Measurements from ENCODE around the gene SETD2. TPM values are rescaled to one million over a fixed set of nuclear protein-coding genes. Genes with fewer than 3 reads are reported as not detected.

SETD2 gene
- total and polyA plus RNA-seq, 8 donors, result 9.3 to 96.2 (median 66.4) TPM

DNA sequence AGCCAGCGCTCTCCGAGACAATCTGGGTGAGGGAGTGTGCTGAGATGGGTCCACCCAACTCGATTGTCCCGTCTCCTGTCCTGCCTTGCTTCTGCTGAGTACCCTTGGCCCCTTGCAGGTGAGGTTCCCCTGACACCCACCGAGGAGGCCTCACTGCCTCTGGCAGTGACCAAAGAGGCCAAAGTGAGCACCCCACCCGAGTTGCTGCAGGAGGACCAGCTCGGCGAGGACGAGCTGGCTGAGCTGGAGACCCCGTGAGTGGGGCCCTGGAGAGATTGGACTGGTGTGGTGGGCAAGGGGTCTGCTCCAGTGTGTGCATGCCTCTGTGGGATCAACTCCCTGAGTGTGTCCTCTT is 160.9 kb downstream of the SETD2 start:
- Histone ChIP-seq H3K36me3 (peaks cover 76 to 100% (median 97%) of the 10 kb centered on the region in 4 donors), H3K27me3 (no peaks in the 10 kb centered on the region), H3K4me1 (peaks cover 0 to 8% (median 4%) of the 10 kb centered on the region in 4 donors), H3K27ac (no peak overlapping the region), H3K9me3 (no peaks in the 10 kb centered on the region), H3K4me3 (no peak overlapping the region)
- intact Hi-C loops (cut with DNase I; ENCODE audit: low total_unique reads), result no loop called here
- 91 to 96% (median 92%) methylated on average over 6 to 10 of the region's 10 CpGs for WGBS, 5 donors
- TF ChIP-seq POLR2A (IDR thresholded peaks at IDR 0.05), result no peak
- no peak for TF ChIP-seq EP300 (IDR thresholded peaks at IDR 0.05)
- TF ChIP-seq POLR2AphosphoS5 (IDR thresholded peaks at IDR 0.05), result no peak
- no peak for DNase-seq

DNA sequence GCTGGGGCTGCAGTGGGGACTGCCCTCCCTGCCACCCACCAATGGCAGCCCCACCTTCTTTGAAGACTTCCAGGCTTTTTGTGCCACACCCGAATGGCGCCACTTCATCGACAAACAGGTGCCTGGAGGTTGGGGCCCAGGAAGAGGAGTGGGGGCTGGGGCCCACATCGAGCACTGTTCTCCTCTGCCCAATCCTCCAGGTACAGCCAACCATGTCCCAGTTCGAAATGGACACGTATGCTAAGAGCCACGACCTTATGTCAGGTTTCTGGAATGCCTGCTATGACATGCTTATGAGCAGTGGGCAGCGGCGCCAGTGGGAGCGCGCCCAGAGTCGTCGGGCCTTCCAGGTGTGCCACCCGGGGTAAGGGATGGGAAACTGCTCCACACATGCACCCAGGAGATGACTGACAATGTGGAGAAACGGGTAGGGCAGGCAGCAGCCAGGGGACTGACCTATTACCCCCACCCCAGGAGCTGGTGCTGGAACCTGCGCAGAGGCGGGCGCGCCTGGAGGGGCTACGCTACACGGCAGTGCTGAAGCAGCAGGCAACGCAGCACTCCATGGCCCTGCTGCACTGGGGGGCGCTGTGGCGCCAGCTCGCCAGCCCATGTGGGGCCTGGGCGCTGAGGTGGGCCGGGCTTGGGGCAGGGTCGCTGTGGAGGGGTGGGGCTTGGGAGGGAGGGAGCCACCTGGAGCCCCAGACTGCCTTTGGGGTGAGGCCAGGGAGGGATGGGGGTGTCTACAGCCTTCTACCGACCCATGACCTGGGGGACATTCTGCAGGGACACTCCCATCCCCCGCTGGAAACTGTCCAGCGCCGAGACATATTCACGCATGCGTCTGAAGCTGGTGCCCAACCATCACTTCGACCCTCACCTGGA is 161.5 kb downstream of the SETD2 start:
- Histone ChIP-seq H3K4me3 (no peak overlapping the region), H3K4me1 (peaks cover 0 to 9% (median 4%) of the 10 kb centered on the region in 4 donors), H3K27ac (no peak overlapping the region), H3K27me3 (no peaks in the 10 kb centered on the region), H3K36me3 (peaks cover 76 to 100% (median 94%) of the 10 kb centered on the region in 4 donors), H3K9me3 (no peaks in the 10 kb centered on the region)
- no peak for DNase-seq
- 77 to 84% (median 82%) methylated on average over 14 to 35 of the region's 35 CpGs for WGBS, 5 donors
- no peak for TF ChIP-seq POLR2AphosphoS5 (IDR thresholded peaks at IDR 0.05)
- no peak for TF ChIP-seq EP300 (IDR thresholded peaks at IDR 0.05)
- no peak for TF ChIP-seq POLR2A (IDR thresholded peaks at IDR 0.05)
- TF ChIP-seq, protein P1, sequence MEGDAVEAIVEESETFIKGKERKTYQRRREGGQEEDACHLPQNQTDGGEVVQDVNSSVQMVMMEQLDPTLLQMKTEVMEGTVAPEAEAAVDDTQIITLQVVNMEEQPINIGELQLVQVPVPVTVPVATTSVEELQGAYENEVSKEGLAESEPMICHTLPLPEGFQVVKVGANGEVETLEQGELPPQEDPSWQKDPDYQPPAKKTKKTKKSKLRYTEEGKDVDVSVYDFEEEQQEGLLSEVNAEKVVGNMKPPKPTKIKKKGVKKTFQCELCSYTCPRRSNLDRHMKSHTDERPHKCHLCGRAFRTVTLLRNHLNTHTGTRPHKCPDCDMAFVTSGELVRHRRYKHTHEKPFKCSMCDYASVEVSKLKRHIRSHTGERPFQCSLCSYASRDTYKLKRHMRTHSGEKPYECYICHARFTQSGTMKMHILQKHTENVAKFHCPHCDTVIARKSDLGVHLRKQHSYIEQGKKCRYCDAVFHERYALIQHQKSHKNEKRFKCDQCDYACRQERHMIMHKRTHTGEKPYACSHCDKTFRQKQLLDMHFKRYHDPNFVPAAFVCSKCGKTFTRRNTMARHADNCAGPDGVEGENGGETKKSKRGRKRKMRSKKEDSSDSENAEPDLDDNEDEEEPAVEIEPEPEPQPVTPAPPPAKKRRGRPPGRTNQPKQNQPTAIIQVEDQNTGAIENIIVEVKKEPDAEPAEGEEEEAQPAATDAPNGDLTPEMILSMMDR (IDR thresholded peaks at IDR 0.05), result no peak
- intact Hi-C loops (cut with DNase I; ENCODE audit: low total_unique reads), result no loop called here

DNA sequence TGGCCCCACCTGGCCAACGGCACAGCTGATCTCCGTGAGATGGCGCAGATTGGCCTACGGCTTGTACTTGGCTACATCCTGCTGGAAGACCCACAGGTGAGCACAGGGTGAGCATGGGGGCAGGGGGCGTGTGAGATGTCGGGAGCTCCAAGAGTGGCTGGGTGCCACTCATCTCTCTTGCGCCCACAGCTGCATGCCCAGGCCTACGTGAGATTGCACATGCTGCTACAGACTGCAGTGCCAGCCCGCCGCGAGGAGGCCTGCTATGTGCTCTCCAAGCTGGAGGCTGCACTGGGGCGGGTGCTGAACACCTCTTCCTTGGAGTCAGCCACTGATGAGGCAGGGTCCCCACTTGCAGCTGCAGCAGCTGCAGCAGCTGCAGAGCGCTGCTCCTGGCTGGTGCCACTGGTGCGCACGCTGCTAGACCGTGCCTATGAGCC is 162.2 kb downstream of the SETD2 start:
- Histone ChIP-seq H3K36me3 (peaks cover 74 to 100% (median 91%) of the 10 kb centered on the region in 4 donors), H3K9me3 (no peaks in the 10 kb centered on the region), H3K4me3 (no peak overlapping the region), H3K27ac (no peak overlapping the region), H3K4me1 (peaks cover 0 to 9% (median 4%) of the 10 kb centered on the region in 4 donors), H3K27me3 (no peaks in the 10 kb centered on the region)
- intact Hi-C loops (cut with DNase I; ENCODE audit: low total_unique reads), result no loop called here
- TF ChIP-seq, protein P1 (IDR thresholded peaks at IDR 0.05), result no peak
- TF ChIP-seq POLR2A (IDR thresholded peaks at IDR 0.05), result no peak
- no peak for TF ChIP-seq POLR2AphosphoS5 (IDR thresholded peaks at IDR 0.05)
- TF ChIP-seq EP300 (IDR thresholded peaks at IDR 0.05), result no peak
- DNase-seq, result no peak
- WGBS, 5 donors, result 85 to 95% (median 93%) methylated on average over 8 to 16 of the region's 16 CpGs

DNA sequence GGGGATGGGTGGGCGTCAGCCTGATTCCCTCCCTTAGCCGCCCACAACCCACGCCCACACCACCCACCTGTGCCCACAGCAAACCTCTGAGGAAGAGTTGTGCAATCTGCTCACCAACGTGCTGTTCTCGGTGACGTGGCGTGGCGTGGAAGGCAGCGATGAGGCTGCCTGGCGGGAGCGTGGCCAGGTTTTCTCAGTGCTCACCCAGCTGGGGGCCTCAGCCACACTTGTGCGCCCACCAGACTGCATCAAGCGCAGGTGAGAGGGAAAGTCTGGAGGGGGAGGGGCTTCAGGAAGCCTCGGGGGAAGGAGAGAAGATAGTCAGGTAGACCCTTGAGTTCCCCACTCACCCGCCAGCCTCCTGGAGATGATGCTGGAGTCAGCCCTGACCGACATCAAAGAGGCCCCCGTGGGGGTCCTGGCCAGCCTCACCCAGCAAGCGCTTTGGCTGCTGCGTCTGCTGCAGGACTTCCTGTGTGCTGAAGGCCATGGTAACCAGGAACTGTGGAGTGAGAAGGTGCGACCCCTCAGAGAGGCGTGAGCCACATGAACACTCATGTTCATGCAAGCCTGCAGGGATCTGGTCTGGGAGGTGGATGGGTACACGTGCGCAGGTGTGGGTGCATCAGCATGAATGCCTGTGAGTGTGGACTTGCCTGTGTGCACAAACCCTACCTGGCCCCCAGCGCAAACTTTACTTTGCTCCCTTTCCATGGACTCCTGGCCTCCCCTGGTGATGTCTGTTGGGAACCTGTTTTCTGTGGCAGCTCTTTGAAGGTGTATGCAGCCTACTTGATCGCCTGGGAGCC is 162.8 kb downstream of the SETD2 start:
- H3K27ac ChIP-seq, result no peak overlapping the region
- no peak overlapping the region for H3K4me3 ChIP-seq
- no peaks in the 10 kb centered on the region for H3K9me3 ChIP-seq
- peaks cover 0 to 9% (median 7%) of the 10 kb centered on the region in 4 donors for H3K4me1 ChIP-seq
- intact Hi-C loops (cut with DNase I; ENCODE audit: low total_unique reads), result no loop called here
- peaks cover 71 to 100% (median 91%) of the 10 kb centered on the region in 4 donors for H3K36me3 ChIP-seq
- 86 to 95% (median 87%) methylated on average over 20 to 25 of the region's 25 CpGs for WGBS, 5 donors
- TF ChIP-seq POLR2AphosphoS5 (IDR thresholded peaks at IDR 0.05), result no peak
- TF ChIP-seq, protein P1 (IDR thresholded peaks at IDR 0.05), result no peak
- DNase-seq, result no peak
- H3K27me3 ChIP-seq, result no peaks in the 10 kb centered on the region

All from stomach (tissue), 9 donors.